GM06990 (cell line): Measurements from ENCODE around the gene CCDC89.
"Not testable (repeated sequence)": the region's sequence is repeated elsewhere in the genome, so short reads cannot be mapped to it uniquely, and the experiment has no call there.

Experiments
- DNase-seq: peaks from one replicate; pipeline ENCODE4 v3.0.0-alpha.2; 2011; ENCODE audit not compliant: insufficient read length; ENCODE audit errors: extremely low read depth
- H3K27me3 ChIP-seq: replicated peaks from 2 replicates; pipeline ENCODE4 v1.6.0; 2011; ENCODE audit warnings: low read length; ENCODE audit not compliant: control insufficient read depth, insufficient read depth
- H3K36me3 ChIP-seq: 2 replicates; pipeline ENCODE4 v1.5.1; 2011; ENCODE audit warnings: low read length; ENCODE audit not compliant: control insufficient read depth, insufficient read depth
- H3K4me3 ChIP-seq: replicated peaks from 2 replicates; pipeline ENCODE4 v1.5.1; 2011; ENCODE audit warnings: low read depth, mild to moderate bottlenecking, control low read depth, low read length
- CTCF ChIP-seq: IDR thresholded peaks from 2 replicates; pipeline ENCODE4 v1.5.1; 2011; ENCODE audit warnings: low read length, control low read depth, mild to moderate bottlenecking, inconsistent platforms; ENCODE audit not compliant: insufficient read depth, poor library complexity, severe bottlenecking

The CCDC89 gene

GRCh38 chr11:85672105-85672902, 13.7 kb downstream of the CCDC89 start:
- no peak for DNase-seq
- TF ChIP-seq CTCF, result no peak
- H3K27me3 ChIP-seq, result no peaks in the 10 kb centered on the region; the same call in 1 of the 2 replicates
- H3K36me3 ChIP-seq, result no peaks in the 10 kb centered on the region
- no peak overlapping the region for H3K4me3 ChIP-seq

- DNase-seq, H3K27me3 ChIP-seq, H3K36me3 ChIP-seq, H3K4me3 ChIP-seq: not testable (repeated sequence)
These were observed 14.9 kb downstream of the CCDC89 start for GRCh38 chr11:85670949-85671663.

GRCh38 chr11:85668157-85668556, 17.8 kb downstream of the CCDC89 start:
- TF ChIP-seq CTCF, result no peak
- no peak overlapping the region for H3K4me3 ChIP-seq
- no peak for DNase-seq
- H3K27me3 ChIP-seq, result no peaks in the 10 kb centered on the region
- no peaks in the 10 kb centered on the region; the same call in 1 of the 2 replicates for H3K36me3 ChIP-seq

- no peak for TF ChIP-seq CTCF
- no peak for DNase-seq
- Histone ChIP-seq H3K27me3 (no peaks in the 10 kb centered on the region), H3K4me3 (no peak overlapping the region), H3K36me3 (no peaks in the 10 kb centered on the region; the same call in 1 of the 2 replicates)
These were observed 19.3 kb downstream of the CCDC89 start for GRCh38 chr11:85666687-85667086.

GRCh38 chr11:85665733-85666132, 20.3 kb downstream of the CCDC89 start:
- Histone ChIP-seq H3K36me3 (no peaks in the 10 kb centered on the region; the same call in 1 of the 2 replicates), H3K27me3 (no peaks in the 10 kb centered on the region), H3K4me3 (no peak overlapping the region)
- DNase-seq, result no peak
- no peak for TF ChIP-seq CTCF
